Endothelial cell of umbilical vein (primary cell): Measurements from ENCODE around the gene TBC1D10A.

ENCODE experiments used
- EZH2 ChIP-seq: IDR thresholded peaks from 2 replicates; pipeline ENCODE4 v1.6.1; 2012; ENCODE audit warnings: borderline replicate concordance, low read depth, mild to moderate bottlenecking, moderate library complexity, low read length, inconsistent platforms; ENCODE audit not compliant: severe bottlenecking
- POLR2AphosphoS5 ChIP-seq: IDR thresholded peaks from 2 replicates; pipeline ENCODE4 v1.6.1; 2012; ENCODE audit warnings: low read depth, mild to moderate bottlenecking, control low read depth, low read length, moderate library complexity; ENCODE audit not compliant: insufficient read depth
- TF ChIP-seq, protein P1 (sequence below), 2 donors: IDR thresholded peaks; 1 replicate in 1 of 2; 2 replicates in 1 of 2; pipeline ENCODE4 v1.5.1; 2011; ENCODE audit warnings: low read length in 2 of 2, mild to moderate bottlenecking in 2 of 2, moderate library complexity in 2 of 2, control low read depth in 1 of 2, inconsistent platforms in 1 of 2, low read depth in 1 of 2; ENCODE audit not compliant: insufficient read depth in 1 of 2; ENCODE audit errors: extremely low read depth in 1 of 2
- TF ChIP-seq, protein P2 (sequence below): IDR thresholded peaks from 2 replicates; pipeline ENCODE4 v1.6.1; 2011; ENCODE audit not compliant: insufficient read depth, insufficient read length

DNA sequence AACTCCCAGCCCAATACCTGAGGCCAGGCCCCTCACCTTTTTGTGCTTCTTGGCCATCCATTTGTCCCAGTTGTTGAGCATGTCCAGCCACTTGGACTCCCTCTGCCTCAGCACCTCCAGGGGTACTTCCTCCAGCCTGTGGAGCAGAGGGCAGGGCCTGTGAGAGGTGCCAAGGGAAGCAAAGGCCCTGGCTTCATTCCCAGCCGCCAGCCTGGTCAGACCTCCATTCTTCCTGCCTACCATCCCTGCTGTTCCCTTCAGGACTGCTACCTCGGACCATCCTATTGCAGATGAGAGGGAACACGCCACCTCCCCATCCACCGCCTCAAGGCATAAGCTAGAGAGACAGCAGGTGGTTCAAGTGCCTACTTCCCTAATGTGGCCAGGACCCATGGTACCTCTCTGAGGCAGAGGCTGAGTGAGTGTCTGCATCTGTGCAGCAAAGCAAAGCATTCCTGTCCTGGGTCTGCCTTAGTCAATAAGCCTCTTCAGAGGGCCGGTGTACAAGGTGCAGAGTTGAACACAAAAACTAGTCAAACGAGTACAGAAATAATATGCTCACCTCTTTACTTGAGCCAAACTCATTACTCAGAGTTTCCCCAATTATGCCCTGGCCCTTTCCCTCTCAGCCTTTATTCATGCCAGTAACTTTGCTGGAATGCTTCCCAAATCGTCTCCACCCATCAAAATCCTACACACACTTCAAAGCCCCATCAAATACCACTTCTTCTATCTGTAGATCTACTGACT lies 22.1 kb downstream of the TBC1D10A start:
- TF ChIP-seq, protein P1, sequence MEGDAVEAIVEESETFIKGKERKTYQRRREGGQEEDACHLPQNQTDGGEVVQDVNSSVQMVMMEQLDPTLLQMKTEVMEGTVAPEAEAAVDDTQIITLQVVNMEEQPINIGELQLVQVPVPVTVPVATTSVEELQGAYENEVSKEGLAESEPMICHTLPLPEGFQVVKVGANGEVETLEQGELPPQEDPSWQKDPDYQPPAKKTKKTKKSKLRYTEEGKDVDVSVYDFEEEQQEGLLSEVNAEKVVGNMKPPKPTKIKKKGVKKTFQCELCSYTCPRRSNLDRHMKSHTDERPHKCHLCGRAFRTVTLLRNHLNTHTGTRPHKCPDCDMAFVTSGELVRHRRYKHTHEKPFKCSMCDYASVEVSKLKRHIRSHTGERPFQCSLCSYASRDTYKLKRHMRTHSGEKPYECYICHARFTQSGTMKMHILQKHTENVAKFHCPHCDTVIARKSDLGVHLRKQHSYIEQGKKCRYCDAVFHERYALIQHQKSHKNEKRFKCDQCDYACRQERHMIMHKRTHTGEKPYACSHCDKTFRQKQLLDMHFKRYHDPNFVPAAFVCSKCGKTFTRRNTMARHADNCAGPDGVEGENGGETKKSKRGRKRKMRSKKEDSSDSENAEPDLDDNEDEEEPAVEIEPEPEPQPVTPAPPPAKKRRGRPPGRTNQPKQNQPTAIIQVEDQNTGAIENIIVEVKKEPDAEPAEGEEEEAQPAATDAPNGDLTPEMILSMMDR (IDR thresholded peaks at IDR 0.05; ENCODE audit: extremely low read depth in 1 of 2, insufficient read depth in 1 of 2, low read depth in 1 of 2, low read length in 2 of 2), result no peak
- TF ChIP-seq POLR2AphosphoS5, result no peak
- TF ChIP-seq, protein P2, sequence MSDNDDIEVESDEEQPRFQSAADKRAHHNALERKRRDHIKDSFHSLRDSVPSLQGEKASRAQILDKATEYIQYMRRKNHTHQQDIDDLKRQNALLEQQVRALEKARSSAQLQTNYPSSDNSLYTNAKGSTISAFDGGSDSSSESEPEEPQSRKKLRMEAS, result no peak
- no peak for TF ChIP-seq EZH2
